ENCODE results near the gene CEACAM21. TPM values are rescaled to one million over a fixed set of nuclear protein-coding genes. Genes with fewer than 3 reads are reported as not detected.

Gene CEACAM21
- total RNA-seq (2022; extraction: Qiagen RNA extraction) = not detected in 5 replicates

DNA sequence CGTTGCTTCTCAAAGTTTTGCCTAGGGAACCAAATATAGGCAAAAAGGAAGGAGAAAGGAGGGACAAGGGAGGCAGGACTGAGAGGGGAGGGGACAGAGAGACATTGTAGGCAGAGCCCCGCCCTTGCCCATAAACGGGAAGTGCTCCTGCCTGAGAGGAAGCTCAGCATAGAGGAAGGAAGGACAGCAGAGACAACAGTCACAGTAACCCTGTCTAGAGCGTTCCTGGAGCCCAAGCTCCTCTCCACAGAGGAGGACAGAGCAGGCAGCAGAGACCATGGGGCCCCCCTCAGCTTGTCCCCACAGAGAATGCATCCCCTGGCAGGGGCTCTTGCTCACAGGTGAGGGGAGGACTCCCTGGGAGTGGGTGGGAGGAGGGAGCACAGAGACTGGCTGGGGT, at the start of gene CEACAM21:
CEACAM21 (plus strand) TSS at position 169 of the 400 bp plus-strand sequence; CDS start at position 278, 109 bp downstream.

GRCh38 chr19:41626877-41627276, 50.9 kb downstream of the CEACAM21 start, which contains the start of gene CEACAM4:
CEACAM4 (minus strand) TSS chr19:41627074; CDS start chr19:41626963, 111 bp downstream.

Other genes with a start within 250 kb of the CEACAM21 start
- gene TGFB1, start 222.2 kb upstream of the CEACAM21 start, total RNA-seq (2022; extraction: Qiagen RNA extraction) = 126 to 159 TPM (median 154 TPM) in 5 replicates
- 25.1 to 33.2 TPM (median 32.2 TPM) in 5 replicates for gene B9D2, start 212.0 kb upstream of the CEACAM21 start, total RNA-seq (2022; extraction: Qiagen RNA extraction)
- gene TMEM91, start 199.6 kb upstream of the CEACAM21 start, total RNA-seq (2022; extraction: Qiagen RNA extraction) = 3.2 to 4.6 TPM (median 4.2 TPM) in 5 replicates
- gene EXOSC5, start 178.8 kb upstream of the CEACAM21 start, total RNA-seq (2022; extraction: Qiagen RNA extraction) = 75.7 to 110 TPM (median 102 TPM) in 5 replicates
- gene BCKDHA, start 178.3 kb upstream of the CEACAM21 start, total RNA-seq (2022; extraction: Qiagen RNA extraction) = 38.6 to 50.6 TPM (median 45.6 TPM) in 5 replicates
- gene B3GNT8, start 148.8 kb upstream of the CEACAM21 start, total RNA-seq (2022; extraction: Qiagen RNA extraction) = 0.05 to 0.21 TPM (median 0.10 TPM) in 4 of 5 replicates, not detected in the other
- gene DMAC2, start 136.3 kb upstream of the CEACAM21 start, total RNA-seq (2022; extraction: Qiagen RNA extraction) = 104 to 118 TPM (median 106 TPM) in 5 replicates
- gene ERICH4, start 133.0 kb upstream of the CEACAM21 start, total RNA-seq (2022; extraction: Qiagen RNA extraction) = 0.09 TPM in 1 of 5 replicates, not detected in the others
- gene CEACAM4, start 50.9 kb downstream of the CEACAM21 start, total RNA-seq (2022; extraction: Qiagen RNA extraction) = not detected in 5 replicates
- 0.10 to 0.22 TPM (median 0.12 TPM) in 3 of 5 replicates, not detected in the others for gene CEACAM7, start 112.1 kb downstream of the CEACAM21 start, total RNA-seq (2022; extraction: Qiagen RNA extraction)
- 1.8 to 2.1 TPM (median 2.1 TPM) in 5 replicates for gene CEACAM5, start 132.5 kb downstream of the CEACAM21 start, total RNA-seq (2022; extraction: Qiagen RNA extraction)
- 20.1 to 28.5 TPM (median 24.0 TPM) in 5 replicates for gene CEACAM6, start 179.4 kb downstream of the CEACAM21 start, total RNA-seq (2022; extraction: Qiagen RNA extraction)
- not detected in 5 replicates for gene CEACAM3, start 220.4 kb downstream of the CEACAM21 start, total RNA-seq (2022; extraction: Qiagen RNA extraction)

Measured in A549 treated with CORT108297 at 1 μM for 4 hours (cell line).